Fibroblast of skin of back (primary cell): ENCODE measurements around the gene SCNN1A.

ENCODE experiments used
- DNase-seq: peaks from one replicate; pipeline ENCODE4 v3.0.0-alpha.2; 2013

SCNN1A gene

DNA sequence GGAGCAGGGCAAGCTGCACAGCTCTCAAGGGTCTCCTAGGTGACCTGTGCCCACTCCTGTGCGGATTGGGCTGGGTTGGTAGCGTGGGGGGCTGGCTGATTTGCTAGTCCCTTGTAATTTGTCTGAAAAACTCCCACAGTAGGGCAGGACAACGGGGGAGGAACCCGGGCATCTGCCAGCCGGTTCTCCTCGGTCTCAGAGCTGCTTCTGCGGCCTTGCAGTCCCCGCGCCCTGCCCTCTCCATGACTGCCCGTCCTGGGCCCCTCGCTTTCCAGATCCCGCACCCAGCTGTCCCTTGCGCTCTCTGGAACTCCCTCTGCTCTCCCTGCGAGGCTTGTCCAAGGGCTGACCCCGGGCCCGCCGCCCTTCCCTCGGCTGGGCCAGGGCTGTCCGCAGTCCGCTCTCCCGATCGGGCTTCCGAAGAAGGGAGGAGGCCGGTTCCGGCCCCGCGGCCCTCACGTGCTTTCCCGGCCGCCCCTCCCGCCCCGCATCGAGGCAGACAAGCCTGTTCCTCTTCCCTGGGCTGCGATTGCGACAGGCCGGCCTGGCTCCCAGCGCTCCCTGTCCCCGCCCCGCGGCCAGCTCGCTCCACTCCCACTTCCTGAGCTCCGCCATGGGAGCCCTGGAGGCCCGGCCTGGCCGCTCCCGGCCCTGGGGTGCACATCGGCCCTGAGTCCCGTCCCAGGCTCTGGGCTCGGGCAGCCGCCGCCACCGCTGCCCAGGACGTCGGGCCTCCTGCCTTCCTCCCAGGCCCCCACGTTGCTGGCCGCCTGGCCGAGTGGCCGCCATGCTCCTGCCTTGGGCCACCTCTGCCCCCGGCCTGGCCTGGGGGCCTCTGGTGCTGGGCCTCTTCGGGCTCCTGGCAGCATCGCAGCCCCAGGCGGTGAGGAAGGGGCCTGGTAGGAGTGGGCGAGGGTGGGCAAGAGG lies 8.5 kb upstream of the SCNN1A start, which contains the start of gene LTBR:
Gene LTBR (plus strand): TSS at position 591 of the 927 bp plus-strand sequence. CDS start 197 bp downstream, at position 788.
- peak; percentile 92 for DNase-seq

DNA sequence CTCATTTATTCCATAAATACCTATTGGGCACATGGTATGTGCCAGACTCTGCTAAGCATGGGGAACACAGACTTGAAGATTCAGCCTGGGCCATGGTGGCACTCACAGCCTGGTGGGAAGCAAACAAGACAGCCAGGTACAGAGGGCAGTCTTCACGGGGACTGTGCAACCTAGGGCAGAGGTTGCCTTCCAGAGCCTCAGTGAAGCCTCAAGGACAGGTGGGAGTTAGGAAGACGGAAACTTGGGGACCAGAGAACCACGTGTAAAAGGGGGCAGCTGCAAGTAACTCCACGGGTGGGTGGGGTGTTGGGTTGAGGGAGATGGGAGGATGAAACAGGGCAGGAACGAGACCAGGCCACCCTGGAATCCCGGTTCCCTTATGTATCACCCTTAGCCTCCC lies 7.6 kb upstream of the SCNN1A start:
- DNase-seq = no peak

DNA sequence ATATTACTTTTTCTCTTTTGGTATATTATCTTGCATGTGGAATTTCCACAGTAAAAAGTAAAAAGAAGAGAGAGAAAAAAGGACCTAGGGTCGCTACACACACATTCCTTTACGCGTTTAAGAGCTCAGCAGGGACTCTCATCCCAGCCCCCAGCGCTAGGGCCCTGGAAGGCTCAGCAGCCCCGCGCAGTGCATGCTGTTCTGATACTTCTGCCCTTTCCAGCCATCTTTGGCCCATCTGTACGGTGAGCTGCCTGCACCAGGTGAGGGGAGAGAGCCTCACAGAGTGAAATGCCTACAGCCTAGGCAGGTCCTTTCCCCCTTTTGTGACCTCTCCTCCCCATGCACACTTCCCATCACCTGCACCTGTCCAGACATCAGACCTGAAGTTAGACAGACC lies 7.0 kb upstream of the SCNN1A start:
- no peak for DNase-seq

DNA sequence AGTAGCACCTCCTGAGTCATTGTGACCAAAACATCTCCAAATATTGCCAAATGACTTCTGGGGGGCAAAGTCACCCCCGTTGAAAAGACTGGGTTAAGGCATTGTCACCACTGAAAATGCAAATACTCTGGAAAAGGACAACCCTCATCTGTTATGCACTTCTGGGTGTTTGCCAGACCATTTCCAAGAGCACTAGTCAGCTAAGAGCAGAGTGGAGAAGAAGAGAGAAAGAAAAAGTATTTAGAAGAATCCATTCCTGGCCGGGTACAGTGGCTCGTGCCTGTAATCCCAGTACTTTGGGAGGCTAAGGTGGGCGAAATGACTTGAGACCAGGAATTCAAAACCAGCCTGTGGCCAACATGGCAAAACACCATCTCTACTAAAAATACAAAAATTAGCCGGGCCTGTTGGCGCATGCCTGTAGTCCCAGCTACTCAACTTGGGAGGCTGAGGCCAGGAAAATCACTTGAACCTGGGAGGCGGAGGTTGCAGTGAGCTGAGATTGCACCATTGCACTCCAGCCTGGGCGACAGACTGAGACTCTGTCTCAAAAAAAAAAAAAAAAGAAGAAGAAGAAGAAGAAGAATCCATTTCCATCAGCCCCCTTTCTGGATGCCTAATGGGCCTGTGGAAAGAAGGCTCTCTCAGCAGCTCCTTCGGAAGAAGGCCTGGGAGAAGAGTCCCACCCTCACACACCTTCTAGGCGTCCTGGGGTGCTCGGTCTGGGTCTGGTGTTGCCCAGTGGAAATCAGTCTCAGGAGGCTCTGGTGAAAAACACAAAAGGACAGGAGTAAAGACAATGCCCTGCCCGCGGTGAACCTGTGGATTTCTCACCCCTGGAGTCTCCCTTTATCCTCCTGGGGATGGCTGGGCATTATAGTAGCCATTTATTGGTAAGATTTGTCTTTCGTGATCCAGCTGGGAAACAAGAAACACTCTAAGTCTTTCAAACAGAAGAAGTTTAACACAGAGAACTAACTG lies 5.1 kb upstream of the SCNN1A start:
- peak; percentile 52 for DNase-seq

DNA sequence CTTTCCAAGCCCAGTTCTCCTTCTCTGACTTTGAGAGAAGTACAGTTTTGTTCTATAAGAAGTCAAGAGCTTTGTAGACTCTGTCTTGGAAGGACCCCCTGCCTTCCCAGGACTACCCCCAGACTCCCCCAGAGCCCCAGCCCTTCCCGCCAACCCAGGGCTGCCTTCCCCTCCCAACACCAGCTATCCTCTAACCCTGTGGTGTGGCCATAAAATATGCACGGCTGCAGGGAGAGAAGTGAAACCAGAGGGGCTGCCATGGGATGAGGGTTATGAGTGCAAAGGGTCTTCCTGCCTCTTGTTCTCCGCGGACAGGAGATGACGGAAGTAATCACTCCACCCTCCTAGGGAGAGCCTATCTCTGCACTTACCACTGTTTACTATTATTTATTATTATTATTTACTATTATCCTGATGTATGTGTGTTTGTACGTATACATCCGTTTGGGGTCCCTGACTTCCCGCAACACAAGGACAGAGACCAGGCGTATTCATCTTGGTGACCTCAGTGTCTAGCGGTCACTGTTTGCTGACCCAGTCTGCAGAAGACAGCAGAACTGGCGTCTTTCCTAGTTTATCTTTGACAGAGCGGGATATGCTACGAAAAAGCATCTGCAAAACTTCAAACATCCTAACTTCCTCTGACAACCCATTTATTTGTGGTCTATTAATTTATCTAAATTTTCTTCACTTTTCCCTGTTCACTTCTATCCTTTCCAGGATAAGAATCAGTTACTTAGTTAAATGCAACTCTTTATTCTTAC lies 3.5 kb upstream of the SCNN1A start:
- no peak for DNase-seq

DNA sequence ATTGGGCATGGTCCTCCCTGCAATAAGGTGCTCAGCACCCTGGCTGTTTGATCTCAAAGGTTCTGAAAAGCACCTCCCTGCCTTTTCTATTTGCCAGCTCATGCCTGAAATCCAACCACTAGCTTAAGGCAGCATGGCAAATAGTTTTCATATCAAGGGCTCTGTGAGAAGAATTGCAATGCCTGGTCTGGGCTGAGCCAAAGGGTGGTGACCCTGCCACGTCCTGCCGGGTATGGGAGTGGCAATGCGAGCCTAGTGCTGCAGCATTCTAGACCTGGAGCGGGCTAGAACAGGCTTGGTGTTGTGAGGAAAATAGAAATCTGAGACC lies 2.3 kb upstream of the SCNN1A start:
- DNase-seq = no peak

DNA sequence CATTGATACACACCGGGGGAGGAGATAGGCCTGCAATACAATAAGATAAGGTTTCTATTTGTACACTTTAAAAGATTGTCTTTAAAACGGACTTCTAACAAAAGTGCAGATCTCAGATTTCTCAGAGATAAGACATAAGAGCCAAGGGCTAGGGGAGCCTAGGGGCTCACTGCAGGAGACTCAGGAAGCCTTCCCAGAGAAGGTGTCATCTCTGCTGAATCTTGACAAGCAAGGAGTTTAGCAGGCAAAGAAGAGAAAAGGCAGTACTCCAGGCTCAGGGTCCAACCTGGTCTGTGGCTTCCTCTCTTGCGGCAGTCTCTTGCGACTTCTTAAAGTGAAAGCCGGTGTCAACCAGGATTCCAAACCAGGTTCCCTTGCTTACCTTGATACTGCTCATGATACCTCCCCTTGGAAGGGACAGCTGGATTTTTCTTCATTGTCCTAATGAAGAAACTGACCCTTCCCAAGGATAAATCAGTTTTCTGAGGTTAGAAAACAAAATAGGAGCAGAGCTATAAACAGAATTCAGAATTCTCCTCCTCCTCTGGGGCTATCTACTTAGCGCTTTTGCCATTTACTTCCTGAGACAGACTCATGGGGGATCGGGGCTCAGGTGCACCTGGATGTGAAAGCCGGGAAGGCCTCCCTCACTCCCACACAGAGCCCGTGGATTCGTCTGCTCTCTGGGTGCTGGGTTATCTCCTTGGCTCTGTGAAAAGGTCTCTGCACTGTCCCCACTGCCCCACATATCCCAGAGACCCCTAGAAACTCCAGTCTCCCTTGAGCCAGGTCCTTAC lies 1.7 kb upstream of the SCNN1A start:
- no peak for DNase-seq

DNA sequence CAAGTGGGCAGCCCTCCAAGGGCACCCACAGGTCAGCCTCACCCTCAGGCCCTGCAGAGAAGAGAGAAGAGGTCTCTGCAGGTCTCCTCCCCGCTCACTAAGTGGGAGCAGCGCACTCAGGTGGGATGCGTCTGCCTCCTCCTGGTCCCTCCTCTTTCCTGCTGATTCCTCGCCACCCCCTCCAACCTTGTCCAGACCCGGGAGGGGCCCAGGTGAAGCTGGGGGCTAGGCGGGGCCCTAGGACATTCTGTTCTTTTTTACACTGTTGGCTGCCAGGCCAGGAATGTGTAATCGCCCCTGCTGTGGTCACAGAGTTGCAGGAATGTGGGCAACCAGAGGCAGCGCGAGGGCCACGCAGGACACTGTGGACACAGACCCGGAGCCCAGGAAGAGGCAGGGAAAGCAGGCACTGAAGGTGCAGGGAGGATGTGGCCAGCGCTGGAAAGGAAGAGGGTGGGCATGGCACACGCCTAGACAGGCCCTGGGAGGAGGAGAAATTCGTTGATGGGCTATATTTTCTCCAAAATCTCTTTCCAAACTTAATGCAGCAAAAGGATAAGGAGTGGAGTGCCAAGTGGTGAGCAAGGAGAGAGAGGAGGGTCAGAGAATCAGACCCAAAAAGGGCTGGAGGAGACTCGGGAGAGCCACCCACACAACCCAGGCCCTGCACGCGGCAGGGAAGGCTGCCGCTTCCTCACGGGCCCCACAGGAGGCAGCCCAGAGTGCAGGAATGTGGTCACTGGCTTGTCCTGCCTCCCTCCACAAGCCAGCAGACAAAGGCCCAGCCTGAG lies 911 bp upstream of the SCNN1A start:
- peak; percentile 61 for DNase-seq

DNA sequence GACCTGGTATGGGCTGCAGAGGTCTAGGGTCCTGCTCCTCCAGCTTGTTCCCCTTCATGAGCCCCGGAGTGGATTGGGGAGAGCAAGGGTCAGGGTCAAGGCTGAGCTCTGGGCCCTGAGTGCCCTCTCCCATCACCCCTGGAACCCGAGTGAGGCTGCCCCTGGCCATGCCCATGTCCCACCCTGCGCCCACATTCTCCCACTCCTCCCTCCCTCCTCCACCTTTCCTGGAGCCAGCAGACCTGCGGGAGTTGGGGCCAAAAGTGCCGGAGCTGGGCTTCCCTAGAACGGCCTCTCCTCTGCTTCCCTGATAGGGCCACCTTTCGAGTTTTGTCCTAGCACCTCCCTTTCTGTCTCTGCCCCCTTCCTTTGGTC lies 590 bp downstream of the SCNN1A start:
- no peak for DNase-seq

DNA sequence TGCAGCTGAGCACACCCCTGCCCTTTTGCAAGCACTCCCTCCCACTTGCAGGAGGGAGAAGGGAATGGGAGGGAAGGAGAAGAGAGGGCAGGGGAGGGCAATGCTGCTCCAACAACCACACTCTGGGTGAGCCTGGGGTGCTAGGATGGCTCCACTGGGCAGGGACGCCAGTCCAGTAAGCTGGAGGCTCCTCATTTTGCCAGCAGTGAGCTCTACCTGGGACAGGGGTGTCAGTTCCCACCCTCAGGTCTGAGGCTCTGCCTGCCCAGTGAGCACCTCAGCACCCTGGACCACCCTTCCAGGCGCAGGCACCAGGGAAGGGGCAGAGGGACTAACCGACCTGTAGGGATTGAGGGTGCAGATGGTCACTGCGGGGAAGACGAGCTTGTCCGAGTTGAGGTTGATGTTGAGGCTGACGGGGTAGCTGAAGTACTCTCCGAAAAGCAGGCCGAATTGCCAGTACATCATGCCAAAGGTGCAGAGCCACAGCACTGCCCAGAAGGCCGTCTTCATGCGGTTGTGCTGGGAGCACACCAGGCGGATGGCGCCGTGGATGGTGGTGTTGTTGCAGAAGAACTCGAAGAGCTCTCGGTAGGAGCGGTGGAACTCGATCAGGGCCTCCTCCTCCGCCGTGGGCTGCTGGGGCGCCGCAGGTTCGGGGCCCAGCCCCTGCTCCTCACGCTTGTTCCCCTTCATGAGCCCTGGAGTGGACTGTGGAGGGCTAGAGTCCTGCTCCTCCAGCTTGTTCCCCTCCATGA lies 1.2 kb downstream of the SCNN1A start:
- no peak for DNase-seq

DNA sequence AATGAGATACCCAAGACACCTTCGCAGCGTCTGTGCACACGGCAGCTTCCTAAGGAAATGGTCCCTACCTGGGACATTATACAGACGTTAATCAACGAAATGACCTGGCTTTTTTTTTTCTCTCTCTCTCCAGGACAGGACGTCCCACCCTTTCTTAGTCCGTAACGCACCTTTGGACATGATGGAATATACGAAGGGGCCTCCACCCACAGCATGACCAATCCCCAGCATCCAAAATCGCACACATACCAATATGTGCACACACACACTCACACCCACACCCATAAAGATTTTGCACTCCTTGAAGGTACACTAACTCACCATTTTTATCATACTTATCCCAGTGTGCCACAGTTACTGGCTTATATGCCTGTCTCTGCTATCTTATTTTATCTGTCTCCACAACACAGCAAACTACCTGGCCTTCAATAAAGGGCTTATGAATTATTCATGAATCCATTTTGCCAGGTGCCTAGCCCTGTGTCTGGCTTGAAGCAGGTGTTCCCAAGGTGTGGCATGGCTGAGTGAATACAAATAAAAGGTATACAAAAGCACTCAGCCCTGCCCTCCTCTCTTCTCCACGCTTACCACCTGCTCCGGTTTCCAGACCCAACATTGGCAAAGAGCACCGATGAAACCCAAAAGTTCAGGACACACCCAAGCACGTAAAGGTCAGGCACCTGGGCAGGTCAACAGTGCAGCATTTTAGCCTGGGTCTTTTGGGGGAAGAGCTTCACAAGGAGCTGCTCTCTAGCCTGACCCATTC lies 2.2 kb downstream of the SCNN1A start:
- no peak for DNase-seq

DNA sequence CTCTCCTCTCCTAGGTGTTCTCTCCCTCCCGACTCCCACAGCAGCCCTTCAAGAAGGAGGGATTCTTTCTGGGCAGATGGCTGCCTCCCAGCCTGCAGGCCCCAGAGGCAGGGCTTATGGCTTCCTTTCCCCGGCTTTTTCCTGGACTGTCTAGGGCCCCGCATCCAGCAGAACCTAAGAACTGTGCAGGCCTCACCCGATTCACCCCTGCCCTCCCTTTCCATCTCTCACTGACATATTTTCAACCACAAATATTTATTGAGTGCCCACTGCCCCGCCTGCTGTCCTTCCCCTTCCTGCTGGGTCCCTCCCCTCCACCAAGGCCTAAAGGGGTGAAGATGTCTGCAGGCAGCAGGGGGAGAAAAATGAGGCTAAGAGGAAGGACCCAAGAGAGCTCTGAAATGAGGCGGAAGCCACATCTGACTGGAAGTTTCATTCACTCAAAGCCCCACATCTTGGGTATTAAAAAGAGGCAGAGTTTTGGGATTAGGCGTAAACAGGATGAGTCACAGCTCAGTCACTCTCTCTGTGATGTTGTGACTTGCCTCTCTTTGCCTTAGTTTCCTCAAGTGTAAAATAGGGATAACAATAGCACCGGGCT lies 2.9 kb downstream of the SCNN1A start:
- peak; percentile 92 for DNase-seq

DNA sequence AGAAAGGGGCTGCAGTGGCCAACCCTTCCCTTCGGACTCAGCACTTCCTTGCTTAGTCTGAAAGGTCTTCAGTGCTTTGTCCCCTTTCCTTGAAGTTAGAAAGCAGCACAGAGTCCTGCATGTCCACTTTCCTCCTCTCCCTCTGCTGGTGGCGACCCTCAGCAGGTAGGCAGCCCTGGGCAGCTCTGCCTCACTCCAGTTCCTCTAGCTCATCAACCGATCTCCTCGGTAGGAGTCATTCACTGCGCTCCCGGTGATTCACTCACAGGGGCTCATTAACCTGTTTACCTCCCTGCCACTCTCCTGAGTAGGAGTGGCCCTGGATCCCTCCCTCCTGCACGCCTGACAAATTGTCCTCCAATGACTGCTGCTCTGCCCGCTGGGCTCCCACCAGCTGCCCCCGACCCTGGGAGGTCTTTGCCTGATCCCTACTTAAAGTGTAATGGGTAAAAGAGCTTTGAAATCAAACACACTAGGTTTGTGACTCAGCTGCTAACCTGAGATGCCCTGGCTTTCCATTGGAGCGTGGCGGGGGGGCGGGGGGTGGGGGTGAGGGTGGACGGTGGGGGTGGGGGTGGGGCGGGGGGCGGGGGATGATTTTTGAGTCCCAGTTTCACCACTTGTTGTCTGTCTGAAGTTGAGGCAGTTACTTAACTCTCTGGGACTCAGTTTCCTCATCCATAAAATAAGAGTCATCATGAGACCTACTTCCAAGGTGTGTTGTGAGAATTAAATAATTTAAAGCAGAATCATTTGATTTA lies 4.2 kb downstream of the SCNN1A start:
- DNase-seq = peak; percentile 37

DNA sequence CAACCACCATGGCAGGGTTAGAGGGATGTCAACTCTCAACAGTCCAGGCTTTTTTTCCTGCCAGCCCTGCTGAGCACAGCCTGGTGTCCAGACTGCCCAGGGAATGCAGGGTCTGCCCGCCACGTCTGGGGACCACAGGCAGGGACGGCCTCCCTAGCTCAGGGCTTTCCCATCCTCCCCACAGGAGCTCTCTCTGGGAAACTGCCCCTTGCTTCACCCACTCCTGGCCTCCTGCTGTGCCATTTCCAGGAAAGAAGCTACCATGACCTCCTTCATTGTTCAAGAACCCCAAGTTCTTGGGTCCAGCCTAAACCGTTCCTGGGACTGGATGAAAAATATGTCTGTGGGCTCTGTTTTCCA lies 4.8 kb downstream of the SCNN1A start:
- DNase-seq = no peak

DNA sequence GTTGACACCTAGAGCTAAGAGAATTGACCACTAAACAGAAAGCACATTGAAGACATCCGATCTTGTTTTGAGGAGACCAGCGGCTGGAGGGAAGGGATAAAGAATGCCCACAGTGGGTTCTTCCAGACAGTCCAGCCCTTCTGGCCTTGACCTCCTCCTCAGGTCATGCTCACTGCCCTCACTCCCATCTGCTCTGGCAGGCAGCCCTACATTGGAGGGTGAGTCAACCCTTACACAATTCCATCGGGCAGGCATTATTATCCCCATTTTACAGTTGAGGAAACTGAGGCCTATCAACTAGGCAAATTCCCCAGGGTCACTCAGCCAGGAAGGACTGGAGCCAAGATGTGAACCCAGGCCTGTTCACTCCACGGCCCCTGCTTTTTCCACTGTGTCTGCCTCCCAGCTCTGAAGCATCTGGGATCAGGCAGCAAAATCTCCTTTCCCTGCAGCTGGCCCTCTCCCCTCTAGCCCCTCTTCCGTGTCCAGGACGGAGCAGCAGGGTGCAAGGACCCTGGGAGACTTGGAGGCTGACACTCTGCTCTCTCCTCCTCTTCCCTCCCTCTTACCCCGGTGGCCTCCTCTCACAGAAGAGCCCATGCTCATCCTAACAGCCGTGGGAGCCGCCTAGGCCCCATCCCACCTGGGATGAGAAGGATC lies 5.3 kb downstream of the SCNN1A start:
- DNase-seq = no peak

DNA sequence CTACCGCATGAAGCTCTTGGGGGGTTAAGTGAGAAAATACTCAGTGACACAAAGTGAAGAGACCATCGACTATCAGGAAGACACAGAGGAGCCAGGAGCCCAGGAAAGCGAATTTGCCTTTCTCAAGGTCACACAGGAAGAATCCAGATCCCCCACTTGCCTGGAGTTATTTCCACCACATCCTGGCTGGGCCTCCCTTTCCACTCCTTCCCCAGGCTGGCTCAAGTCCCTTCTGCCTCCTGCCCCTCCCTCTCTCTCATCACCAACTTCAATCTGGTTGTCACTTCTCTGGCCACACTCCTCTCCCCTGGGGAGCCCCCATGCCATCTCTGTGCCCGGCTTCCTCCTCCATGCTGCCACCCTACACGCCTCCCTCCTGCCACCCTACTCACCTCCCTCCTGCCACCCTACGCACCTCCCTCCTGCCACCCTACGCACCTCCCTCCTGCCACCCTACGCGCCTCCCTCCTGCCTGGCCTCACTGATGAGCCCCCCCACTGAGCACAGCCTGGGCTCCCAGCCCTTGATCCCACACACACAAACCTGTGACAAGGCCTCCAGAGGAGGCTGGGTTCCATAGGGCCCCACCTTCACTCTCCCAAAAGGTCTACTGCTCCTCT lies 6.3 kb downstream of the SCNN1A start:
- no peak for DNase-seq
